ENCODE results near the gene MFGE8.

GRCh38 chr15:88905576-88905975 is 7.6 kb downstream of the MFGE8 start:
- TF ChIP-seq JUN (IDR thresholded peaks at IDR 0.05) (no peak), BHLHE40 (IDR thresholded peaks at IDR 0.05; ENCODE audit: low read depth, low read length) (no peak)

Data from A549 (cell line).